Lower leg skin (tissue), 3 donors: Measurements from ENCODE around the gene TMUB2.

ENCODE experiments used
- CTCF ChIP-seq, 3 donors: fragments of 450-650 bp; IDR thresholded peaks; one replicate each; pipeline ENCODE4 v1.5.1; 2016; ENCODE audit warnings: antibody characterized with exemption in 3 of 3, mild to moderate bottlenecking in 3 of 3, moderate library complexity in 2 of 3
- POLR2A ChIP-seq, 2 donors: fragments of 450-650 bp; IDR thresholded peaks; one replicate each; pipeline ENCODE4 v1.6.1; 2016 to 2017; ENCODE audit warnings: antibody characterized with exemption in 2 of 2, mild to moderate bottlenecking in 1 of 2, moderate library complexity in 1 of 2

- no peak for TF ChIP-seq POLR2A (IDR thresholded peaks at IDR 0.05)
- no peak for TF ChIP-seq CTCF (IDR thresholded peaks at IDR 0.05)
Measured at GRCh38 chr17:44187131-44187899, 543 bp downstream of the TMUB2 start.
